Body of pancreas (tissue), 4 donors: ENCODE data around the gene UBAP1.
"Not testable (repeated sequence)": the region's sequence is repeated elsewhere in the genome, so short reads cannot be mapped to it uniquely, and the experiment has no call there.

Experiments
- CTCF ChIP-seq, 7 experiments: fragments of 450-650 bp in 4 of 7; fragments of 200-600 bp in 3 of 7; sonication (generic) in 3 of 7; IDR thresholded peaks; one replicate each; pipeline ENCODE4 v1.5.1; 2016 to 2019; ENCODE audit warnings: antibody characterized with exemption in 7 of 7
- POLR2A ChIP-seq, 3 donors: fragments of 450-650 bp; IDR thresholded peaks; one replicate each; pipeline ENCODE4 v1.6.1; 2016; ENCODE audit warnings: antibody characterized with exemption in 3 of 3, mild to moderate bottlenecking in 2 of 3

GRCh38 chr9:34273588-34273987 is 94.7 kb downstream of the UBAP1 start:
- not testable (repeated sequence) for TF ChIP-seq CTCF, POLR2A (IDR thresholded peaks at IDR 0.05)
